Measurements from ENCODE around the gene GDF15. TPM values are rescaled to one million over a fixed set of nuclear protein-coding genes. Genes with fewer than 3 reads are reported as not detected.

Gene GDF15
- total and polyA plus RNA-seq, 4 donors: 0.42 to 11.6 (median 7.2) TPM

GRCh38 chr19:18384775-18385174 is 1.2 kb upstream of the GDF15 start:
- H3K27ac ChIP-seq (ENCODE audit: low read depth in 1 of 2, low read length in 2 of 2): peak overlapping the region in 1 of 2 donors; percentile 90
- no peaks in the 10 kb centered on the region for H3K9me3 ChIP-seq (ENCODE audit: control insufficient read depth in 4 of 4, low read length in 3 of 4)
- WGBS: 79% methylated on average over 7 of the region's 7 CpGs
- no peak overlapping the region for H3K9ac ChIP-seq (ENCODE audit: low read depth in 1 of 2, low read length in 2 of 2)
- peaks cover 9 to 40% (median 26%) of the 10 kb centered on the region in 4 donors for H3K4me1 ChIP-seq (ENCODE audit: control insufficient read depth in 4 of 4, insufficient read depth in 4 of 4, low read length in 3 of 4)
- peaks cover 0 to 3% (median 0%) of the 10 kb centered on the region in 4 donors for H3K36me3 ChIP-seq (ENCODE audit: control insufficient read depth in 4 of 4, insufficient read depth in 3 of 4, low read depth in 1 of 4, low read length in 3 of 4)
- H3K27me3 ChIP-seq (ENCODE audit: control insufficient read depth in 4 of 4, insufficient read depth in 4 of 4, low read length in 3 of 4): no peaks in the 10 kb centered on the region
- no peak for DNase-seq (ENCODE audit: low spot score)
- no peak for TF ChIP-seq CTCF (IDR thresholded peaks at IDR 0.05; ENCODE audit: low read depth, low read length, missing input control)
- TF ChIP-seq FOXA1 (IDR thresholded peaks at IDR 0.05): no peak
- no peak for TF ChIP-seq ZBTB33 (IDR thresholded peaks at IDR 0.05)
- TF ChIP-seq TAF1 (conservative IDR thresholded peaks at IDR 0.05): no peak
- no peak for TF ChIP-seq GABPA (IDR thresholded peaks at IDR 0.05 in 1 of 2, conservative IDR thresholded peaks at IDR 0.05 in 1 of 2)
- TF ChIP-seq HNF4G (IDR thresholded peaks at IDR 0.05): no peak
- no peak for TF ChIP-seq JUND (IDR thresholded peaks at IDR 0.05)
- TF ChIP-seq MAX (IDR thresholded peaks at IDR 0.05): no peak
- TF ChIP-seq YY1 (IDR thresholded peaks at IDR 0.05): no peak
- no peak for TF ChIP-seq RAD21 (IDR thresholded peaks at IDR 0.05)
- TF ChIP-seq HNF4A (conservative IDR thresholded peaks at IDR 0.05): no peak
- no peak for TF ChIP-seq SP1 (IDR thresholded peaks at IDR 0.05)
- TF ChIP-seq REST (IDR thresholded peaks at IDR 0.05): no peak
- no peak for TF ChIP-seq FOXA2 (IDR thresholded peaks at IDR 0.05)
- no peak for TF ChIP-seq NR2F2 (IDR thresholded peaks at IDR 0.05)
- TF ChIP-seq EGR1 (IDR thresholded peaks at IDR 0.05; ENCODE audit: low read depth in 2 of 2): no peak
- TF ChIP-seq ATF3 (IDR thresholded peaks at IDR 0.05): no peak
- no peak for TF ChIP-seq RXRA (IDR thresholded peaks at IDR 0.05)
- no peak overlapping the region for H3K4me3 ChIP-seq (ENCODE audit: low read depth in 1 of 3, low read length in 3 of 3)
